HG03469 (cell line): Measurements from ENCODE around the gene ZFYVE21.

ENCODE experiments used
- ATAC-seq: cut with Tn5 transposase; IDR thresholded peaks from one replicate; pipeline ENCODE4 v1.9.1; 2021; ENCODE audit warnings: mild to moderate bottlenecking, moderate library complexity, moderate number of reproducible peaks; ENCODE audit not compliant: unreplicated experiment

The ZFYVE21 gene

GRCh38 chr14:103721334-103722120, 5.9 kb downstream of the ZFYVE21 start:
- no peak for ATAC-seq

DNA sequence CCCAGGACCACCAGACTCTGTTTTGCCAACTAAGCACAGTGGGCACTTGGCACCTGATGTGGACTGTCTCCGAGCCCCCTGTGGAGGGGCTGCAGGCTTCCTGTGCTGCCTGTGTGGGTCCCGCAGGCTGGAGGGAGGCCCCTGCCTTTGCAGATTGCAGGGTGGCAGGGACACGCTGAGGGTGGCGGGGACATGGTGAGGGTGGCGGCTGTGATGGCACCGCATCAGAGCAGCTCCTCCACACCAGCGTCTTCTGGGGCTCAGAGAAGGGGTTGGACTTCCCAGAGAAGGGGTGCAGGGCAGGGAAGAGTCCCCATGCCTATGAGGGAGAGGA, 8.1 kb downstream of the ZFYVE21 start:
- ATAC-seq: no peak

- no peak for ATAC-seq
Measured at GRCh38 chr14:103724116-103724515, 8.5 kb downstream of the ZFYVE21 start.

DNA sequence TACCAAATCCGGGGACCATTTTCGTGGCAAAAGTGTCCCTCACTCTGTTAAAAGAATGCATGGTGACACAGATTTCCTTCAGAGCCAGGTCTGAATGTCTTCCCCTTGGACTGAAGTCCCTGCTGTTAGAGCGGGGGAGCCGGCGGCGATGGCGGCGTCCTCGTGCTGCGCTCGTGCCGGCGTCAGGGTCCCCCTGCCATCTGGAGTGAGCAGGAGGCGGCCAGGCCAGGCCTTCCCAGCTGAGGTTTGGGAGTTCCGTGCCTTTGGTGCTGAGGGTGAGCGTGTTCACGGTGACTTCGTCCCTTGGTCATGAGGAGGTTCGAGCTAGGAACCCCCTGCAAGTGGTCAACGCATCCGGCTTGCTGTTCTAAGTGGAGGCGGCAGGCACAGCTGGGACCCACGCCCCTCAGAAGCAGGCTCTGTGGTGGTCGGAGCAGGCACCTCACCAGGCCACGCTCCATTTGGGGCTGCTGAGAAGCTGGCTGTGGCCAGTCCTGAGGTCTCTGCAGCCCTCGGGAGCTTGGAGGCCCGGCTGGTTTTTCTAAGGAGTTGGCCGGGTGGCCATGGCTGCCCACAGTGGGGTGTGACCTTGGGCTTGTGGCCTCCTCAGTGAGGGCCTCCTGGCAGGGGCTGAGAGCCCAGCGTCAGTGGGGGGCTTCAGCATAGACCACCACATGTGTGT, 9.5 kb downstream of the ZFYVE21 start:
- no peak for ATAC-seq

DNA sequence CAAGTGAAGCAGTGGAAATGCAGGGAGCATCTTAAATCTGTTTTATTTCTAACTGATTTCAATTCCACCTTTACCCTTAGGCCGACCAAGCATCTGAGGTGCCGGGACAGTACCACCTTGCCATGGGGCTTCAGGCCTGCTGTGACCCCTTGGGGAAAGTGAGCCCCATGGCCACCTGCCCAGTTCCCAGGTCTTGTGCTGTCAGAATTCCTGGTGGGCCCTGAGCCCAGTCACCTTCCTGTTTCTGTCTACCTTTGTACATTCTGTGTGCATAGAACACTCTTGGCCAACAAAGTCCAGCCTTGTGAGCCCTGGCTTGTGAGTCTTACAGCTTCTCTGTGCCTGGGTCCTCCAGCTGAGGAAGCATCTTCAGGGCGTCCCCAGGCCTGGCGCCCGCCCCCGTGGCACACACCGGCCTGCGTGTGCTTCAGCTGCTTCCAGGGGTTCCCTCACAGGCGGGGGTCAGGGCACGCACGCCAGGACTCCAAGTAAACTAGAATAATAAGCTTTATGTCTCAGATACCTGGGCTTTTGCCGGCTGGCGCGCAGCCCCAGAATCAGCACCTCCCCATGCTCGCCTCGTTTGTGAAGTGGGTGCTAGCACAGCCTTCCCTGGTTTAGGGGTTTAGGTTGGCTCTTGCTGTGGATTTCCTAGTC, 10.3 kb downstream of the ZFYVE21 start:
- ATAC-seq: no peak

DNA sequence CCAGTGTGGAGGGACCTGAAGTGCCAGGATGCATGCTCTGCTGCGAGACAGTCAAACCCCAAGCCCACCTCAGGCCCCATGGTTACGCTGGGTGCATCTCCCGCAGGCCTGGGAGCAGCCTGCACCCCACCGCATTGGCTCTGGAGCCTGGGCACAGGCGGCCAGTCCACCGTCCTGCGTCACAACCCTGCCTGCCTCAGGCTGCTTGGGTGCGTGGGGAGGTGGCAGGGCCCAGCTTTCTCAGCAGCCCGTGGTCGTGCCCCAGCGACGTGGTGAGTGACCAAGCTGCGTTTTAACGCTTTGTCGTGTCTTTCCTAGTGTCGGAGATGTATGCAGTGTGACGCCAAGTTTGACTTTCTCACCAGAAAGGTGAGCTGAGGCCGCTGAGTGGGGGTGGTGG, 10.9 kb downstream of the ZFYVE21 start:
- ATAC-seq: no peak

GRCh38 chr14:103727313-103727980, 11.8 kb downstream of the ZFYVE21 start:
- no peak for ATAC-seq

- ATAC-seq: no peak
Measured at GRCh38 chr14:103728141-103728540, 12.5 kb downstream of the ZFYVE21 start.

- no peak for ATAC-seq
Measured at GRCh38 chr14:103728721-103729120, 13.1 kb downstream of the ZFYVE21 start.

DNA sequence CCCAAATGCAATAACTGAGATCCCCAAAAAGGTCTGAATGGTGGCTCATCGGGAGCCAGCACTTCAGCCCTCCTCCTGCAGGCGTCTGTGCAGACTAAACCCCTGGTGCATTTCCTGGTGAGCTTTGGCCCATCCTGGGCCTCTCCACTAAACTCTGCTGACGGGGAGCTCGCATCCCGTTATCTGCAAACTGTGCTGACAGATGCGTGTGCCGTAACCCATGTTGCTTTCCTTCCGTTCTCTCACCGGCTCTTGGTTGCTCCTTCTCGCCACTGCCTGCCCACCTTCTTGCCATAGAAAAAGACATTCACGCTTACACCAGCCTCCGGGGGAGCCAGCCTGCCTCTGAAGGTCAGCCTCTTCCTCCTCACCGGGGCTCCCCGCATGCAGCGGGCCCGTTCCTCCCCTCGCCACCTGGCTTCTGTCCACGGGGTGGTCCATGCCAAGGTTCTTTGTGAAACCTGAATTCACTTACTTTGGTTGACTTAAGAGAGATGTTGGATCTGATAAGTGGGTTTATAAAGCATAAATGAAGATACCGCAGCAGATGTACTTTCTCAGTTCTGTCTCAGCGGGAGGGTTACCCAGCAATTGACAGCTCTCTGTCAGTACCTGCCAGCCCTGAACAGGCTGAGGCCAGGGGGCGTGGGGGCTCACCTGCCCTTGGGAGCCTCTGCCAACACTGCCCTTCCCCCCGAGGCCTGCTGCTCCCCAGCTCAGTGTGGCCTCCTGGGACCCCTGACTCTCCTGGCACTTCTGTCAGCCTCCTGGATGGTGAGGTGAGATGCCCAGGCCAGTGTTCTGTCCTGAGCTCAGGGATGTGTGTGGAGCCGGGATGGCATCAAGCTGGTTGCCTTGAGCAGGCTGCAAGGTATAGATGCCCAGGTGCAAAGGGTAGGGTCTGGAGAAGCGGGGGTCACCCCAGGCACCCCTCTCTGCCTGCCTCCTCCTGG, 14.2 kb downstream of the ZFYVE21 start:
- ATAC-seq: no peak

DNA sequence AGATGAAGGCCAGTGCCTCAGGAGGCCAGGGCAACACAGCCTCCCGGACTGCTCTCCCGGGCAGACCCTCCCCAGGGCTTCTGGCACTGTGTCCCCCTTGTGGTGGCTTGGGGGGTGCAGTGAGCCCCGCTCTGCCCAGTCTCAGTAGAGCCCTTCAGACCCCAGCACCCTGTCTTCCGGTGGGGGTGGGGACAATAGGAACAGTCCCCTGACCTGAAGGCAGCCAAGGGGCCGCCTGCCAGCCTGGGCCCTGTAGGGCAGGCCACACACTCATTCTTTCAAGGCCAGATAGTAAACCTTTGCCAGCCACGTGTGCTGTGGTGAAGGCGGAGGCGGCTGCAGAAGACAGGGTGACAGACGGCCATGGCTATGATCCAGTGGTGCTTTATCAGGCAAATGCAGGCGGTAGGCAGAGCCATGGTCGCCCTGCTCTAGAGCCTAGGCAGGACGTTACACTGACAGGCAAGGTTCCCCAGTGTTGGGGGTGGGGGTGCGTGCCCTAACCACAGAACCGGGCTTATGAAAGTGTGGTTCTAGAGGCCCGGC, 15.0 kb downstream of the ZFYVE21 start:
- ATAC-seq: no peak

- ATAC-seq: no peak
Measured at GRCh38 chr14:103731481-103731880, 15.9 kb downstream of the ZFYVE21 start.

- no peak for ATAC-seq
Measured at GRCh38 chr14:103731916-103732867, 16.6 kb downstream of the ZFYVE21 start.

GRCh38 chr14:103732868-103733620, 17.4 kb downstream of the ZFYVE21 start:
- ATAC-seq: no peak

GRCh38 chr14:103733651-103734050, 18.0 kb downstream of the ZFYVE21 start:
- no peak for ATAC-seq

DNA sequence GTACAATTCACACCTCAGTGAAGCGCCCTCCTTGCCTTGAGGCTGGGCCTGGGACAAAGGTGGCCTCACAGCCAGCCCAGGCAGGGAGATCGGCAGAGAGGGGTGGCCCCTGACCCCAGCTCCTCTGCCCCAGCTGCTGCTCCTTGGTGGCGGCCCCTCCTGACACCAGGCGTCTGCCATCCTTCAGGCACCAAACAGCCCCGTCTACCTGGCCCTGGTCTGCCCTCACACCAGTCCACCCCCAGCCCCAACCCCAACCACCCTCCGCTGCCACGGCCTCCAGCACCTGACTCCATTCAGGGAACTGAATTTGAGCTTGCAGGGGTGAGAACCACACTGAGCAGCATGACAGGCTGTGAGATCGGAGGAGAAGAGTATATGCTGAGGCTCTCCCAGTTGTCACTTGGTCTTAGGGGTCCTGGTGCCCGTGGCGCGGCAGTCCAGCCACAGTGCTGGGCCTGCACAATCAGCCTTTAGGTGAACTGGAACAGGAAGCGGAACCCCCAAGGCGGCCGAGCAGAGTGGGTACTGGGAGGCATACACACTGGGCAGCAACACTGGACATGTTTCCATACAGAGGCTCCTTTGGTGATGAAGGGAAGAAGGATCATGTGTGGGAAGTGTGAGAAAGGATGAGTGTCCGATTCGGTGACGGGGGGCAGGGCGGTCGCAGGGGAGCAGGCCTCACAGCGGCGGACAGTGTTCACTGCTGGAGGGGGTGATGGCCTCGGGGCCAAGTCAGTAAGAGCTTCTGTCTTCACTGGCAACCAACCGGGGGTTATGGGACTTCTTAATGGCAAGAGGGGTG, 18.7 kb downstream of the ZFYVE21 start:
- no peak for ATAC-seq

GRCh38 chr14:103735022-103735421, 19.4 kb downstream of the ZFYVE21 start:
- ATAC-seq: no peak
